Measurements from ENCODE around the gene DGLUCY. TPM values are rescaled to one million over a fixed set of nuclear protein-coding genes. Genes with fewer than 3 reads are reported as not detected.
"Not testable (repeated sequence)": the region's sequence is repeated elsewhere in the genome, so short reads cannot be mapped to it uniquely, and the experiment has no call there.

DGLUCY gene
- total RNA-seq, 1 donor from 2014 or later: 28.2 TPM

DNA sequence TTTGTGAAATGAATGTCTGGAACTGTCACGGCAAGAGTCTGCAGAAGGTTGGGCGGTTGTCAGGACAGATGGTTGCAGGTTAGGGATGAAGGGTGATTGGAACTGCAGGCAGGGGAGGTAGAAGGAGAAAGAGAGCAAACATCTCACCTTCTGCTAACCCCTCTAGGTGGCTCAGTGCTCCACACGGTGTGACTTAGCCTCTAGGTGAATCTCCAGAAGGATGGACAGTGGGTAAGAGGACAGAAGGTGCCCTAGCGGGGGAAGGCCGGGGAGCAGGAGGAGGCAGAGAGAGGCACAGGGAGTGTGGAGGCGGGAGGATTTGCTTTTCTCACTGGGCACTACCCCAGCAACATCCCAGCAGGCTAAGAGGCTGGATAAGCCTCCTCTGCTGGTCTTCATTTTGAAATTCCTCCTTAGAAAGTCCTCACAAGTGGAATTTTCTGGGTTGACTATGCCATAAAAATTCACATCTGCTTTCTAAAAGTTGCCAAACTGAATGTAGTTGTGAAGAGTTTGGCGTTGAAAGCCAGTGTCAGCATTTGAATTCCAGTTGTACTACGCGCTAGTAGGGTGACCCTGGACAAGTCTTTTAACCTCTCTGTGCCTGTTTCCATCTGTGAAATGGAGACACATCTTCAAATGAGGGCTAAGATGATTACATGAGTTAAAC is 141.3 kb downstream of the DGLUCY start:
- no peak for DNase-seq (ENCODE audit: low spot score)
- H3K36me3 Mint-ChIP-seq (ENCODE audit: low read depth): peaks cover 4% of the 10 kb centered on the region
- peaks cover 81% of the 10 kb centered on the region for H3K4me1 Mint-ChIP-seq (ENCODE audit: low read depth)
- no peak overlapping the region for H3K4me3 Mint-ChIP-seq
- H3K9me3 Mint-ChIP-seq: no peaks in the 10 kb centered on the region
- peak overlapping the region; percentile 70 for H3K27ac Mint-ChIP-seq
- H3K27me3 Mint-ChIP-seq (ENCODE audit: insufficient read depth): no peaks in the 10 kb centered on the region
- intact Hi-C loops (cut with micrococcal nuclease): loop anchor here (2.0 kb wide), 1 partner anchor 32 kb away; no protein-coding TSS in a partner anchor

DNA sequence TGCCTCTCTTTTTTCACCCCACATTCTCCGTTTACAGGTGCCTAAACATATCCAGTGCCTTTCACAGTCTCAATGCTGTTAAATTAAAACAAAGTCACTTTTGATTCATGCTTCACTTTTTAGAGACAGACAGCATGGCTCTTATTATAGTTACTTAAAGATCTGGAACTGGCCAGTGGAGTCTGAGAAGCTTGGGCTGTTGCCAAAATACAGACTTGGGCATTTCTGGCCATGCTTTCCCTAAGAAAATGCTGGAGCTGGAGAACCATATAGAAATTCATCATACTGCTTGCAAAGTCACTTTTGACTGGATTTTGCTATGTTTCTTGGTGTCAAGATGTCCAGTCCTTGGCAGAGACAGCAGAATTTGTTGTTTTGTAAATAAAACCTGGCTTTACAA is 142.8 kb downstream of the DGLUCY start:
- H3K36me3 Mint-ChIP-seq (ENCODE audit: low read depth): peaks cover 4% of the 10 kb centered on the region
- DNase-seq (ENCODE audit: low spot score): no peak
- no peak overlapping the region for H3K4me3 Mint-ChIP-seq
- H3K27me3 Mint-ChIP-seq (ENCODE audit: insufficient read depth): no peaks in the 10 kb centered on the region
- intact Hi-C loops (cut with micrococcal nuclease): no loop called here
- no peaks in the 10 kb centered on the region for H3K9me3 Mint-ChIP-seq
- peaks cover 80% of the 10 kb centered on the region for H3K4me1 Mint-ChIP-seq (ENCODE audit: low read depth)
- no peak overlapping the region for H3K27ac Mint-ChIP-seq

DNA sequence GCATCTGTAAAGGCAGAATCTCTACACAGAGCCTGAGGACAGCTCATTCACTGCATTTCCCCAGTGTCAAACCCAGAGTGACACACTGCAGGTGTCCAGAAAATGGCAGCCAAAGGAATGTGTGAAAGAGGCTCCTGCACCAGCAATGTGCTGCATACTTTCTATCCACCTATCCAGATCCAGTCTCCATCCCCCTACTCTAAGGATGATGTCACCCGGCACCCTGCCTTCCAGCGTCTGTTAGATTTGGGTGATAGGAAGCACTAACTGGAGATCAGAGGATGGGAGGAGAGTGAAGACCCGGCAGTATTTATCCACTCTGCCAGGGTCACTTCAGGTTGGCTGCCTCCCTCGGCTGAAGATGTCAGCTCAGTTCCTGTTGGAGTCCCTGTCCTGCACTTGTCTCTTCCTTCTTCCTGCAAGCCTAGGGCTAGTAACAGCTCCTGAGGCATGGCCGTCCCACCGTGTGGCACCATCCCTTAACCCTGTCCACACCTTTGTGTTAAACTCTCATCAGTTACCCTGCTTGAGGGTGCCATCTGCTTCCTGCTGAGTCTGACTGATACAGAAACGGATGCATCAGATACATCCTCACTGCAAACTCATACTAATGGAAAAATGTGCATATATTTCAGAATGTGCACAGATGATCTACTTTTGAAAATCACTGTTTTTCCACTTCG is 143.6 kb downstream of the DGLUCY start:
- Mint-ChIP-seq H3K36me3 (ENCODE audit: low read depth) (no peaks in the 10 kb centered on the region), H3K27ac (peak overlapping the region; percentile 73), H3K9me3 (no peaks in the 10 kb centered on the region), H3K27me3 (ENCODE audit: insufficient read depth) (no peaks in the 10 kb centered on the region), H3K4me3 (no peak overlapping the region), H3K4me1 (ENCODE audit: low read depth) (peaks cover 80% of the 10 kb centered on the region)
- intact Hi-C loops (cut with micrococcal nuclease): no loop called here
- no peak for DNase-seq (ENCODE audit: low spot score)

DNA sequence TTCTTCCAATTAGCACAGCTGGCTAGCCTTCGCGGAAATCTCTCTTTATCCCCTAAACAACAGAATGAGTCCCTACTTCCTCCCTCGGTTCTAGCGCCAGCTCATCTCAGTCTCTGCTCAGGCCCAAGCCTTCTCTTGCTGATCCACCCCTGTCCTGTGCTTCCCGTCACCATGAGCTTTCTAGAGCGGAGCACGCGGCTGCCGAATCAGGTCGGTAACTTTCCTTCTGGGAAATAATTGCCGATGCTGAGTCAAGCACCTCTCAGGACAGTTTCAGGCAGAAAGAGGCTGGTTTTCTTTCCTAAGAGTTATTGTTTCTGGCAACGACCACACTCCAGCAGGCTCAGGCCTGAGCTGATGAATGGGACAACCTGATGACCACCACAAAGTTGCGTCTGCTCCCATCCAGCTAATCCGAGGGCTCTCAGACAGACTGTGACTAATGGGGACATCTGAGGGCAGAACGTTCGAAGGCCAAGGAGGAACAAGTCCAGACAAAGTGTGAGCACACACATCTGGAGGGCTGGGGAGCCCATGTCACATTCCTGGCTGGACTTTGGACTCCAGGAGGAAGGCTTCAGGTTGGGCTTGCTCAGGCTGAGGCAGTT is 144.2 kb downstream of the DGLUCY start:
- H3K36me3 Mint-ChIP-seq (ENCODE audit: low read depth): no peaks in the 10 kb centered on the region
- intact Hi-C loops (cut with micrococcal nuclease): no loop called here
- no peaks in the 10 kb centered on the region for H3K27me3 Mint-ChIP-seq (ENCODE audit: insufficient read depth)
- peak overlapping the region; percentile 73 for H3K27ac Mint-ChIP-seq
- H3K4me3 Mint-ChIP-seq: no peak overlapping the region
- H3K9me3 Mint-ChIP-seq: no peaks in the 10 kb centered on the region
- peaks cover 81% of the 10 kb centered on the region for H3K4me1 Mint-ChIP-seq (ENCODE audit: low read depth)
- DNase-seq (ENCODE audit: low spot score): no peak

DNA sequence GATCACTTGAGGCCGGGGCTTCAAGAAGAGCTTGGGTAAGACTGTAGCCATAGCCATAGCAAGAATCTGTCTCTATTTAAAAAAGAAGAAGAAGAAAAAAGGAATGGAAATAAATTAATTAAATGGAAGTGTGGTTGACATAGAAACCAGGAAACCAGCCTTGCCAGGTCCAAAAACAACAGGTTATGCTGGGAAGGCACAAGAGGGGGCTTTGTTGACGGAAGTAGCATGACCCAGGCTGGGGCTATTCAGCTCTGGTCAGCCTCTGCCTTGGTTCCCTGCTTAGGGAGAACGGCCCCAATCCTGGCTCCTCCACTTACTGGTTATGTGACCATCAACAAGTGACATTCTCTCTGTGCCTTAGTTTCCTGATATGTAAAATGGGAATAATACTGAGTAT is 145.0 kb downstream of the DGLUCY start:
- no peaks in the 10 kb centered on the region for H3K9me3 Mint-ChIP-seq
- no peak for DNase-seq (ENCODE audit: low spot score)
- H3K4me1 Mint-ChIP-seq (ENCODE audit: low read depth): peaks cover 86% of the 10 kb centered on the region
- intact Hi-C loops (cut with micrococcal nuclease): no loop called here
- peak overlapping the region; percentile 62 for H3K27ac Mint-ChIP-seq
- no peaks in the 10 kb centered on the region for H3K27me3 Mint-ChIP-seq (ENCODE audit: insufficient read depth)
- H3K36me3 Mint-ChIP-seq (ENCODE audit: low read depth): peaks cover 2% of the 10 kb centered on the region
- H3K4me3 Mint-ChIP-seq: no peak overlapping the region

DNA sequence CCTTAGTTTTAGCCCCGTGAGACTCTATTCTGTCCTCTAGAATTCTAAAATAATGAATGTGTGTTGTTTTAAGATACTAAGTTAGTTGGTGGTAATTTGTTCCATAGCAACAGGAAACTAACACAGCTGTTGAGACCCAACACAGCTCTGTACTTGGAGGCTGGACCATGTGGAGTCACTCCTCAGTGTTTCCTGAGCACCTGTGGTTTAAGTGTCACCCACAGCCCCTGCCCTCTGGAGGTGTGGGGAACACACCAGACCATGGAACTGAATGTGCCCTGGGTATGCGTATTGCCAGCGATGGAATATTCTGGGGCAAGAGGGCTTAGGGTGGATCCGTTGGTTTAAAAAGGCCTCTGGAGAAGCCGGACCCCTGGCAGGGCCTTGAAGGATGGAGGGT is 147.2 kb downstream of the DGLUCY start:
- DNase-seq (ENCODE audit: low spot score): peak; percentile 55
- peaks cover 9% of the 10 kb centered on the region for H3K36me3 Mint-ChIP-seq (ENCODE audit: low read depth)
- H3K27me3 Mint-ChIP-seq (ENCODE audit: insufficient read depth): no peaks in the 10 kb centered on the region
- no peaks in the 10 kb centered on the region for H3K9me3 Mint-ChIP-seq
- H3K27ac Mint-ChIP-seq: peak overlapping the region; percentile 81
- intact Hi-C loops (cut with micrococcal nuclease): loop anchor here (1.0 kb wide), 4 partner anchors 9 to 84 kb away; no protein-coding TSS in a partner anchor
- H3K4me3 Mint-ChIP-seq: peak overlapping the region; percentile 16
- peaks cover 84% of the 10 kb centered on the region for H3K4me1 Mint-ChIP-seq (ENCODE audit: low read depth)

DNA sequence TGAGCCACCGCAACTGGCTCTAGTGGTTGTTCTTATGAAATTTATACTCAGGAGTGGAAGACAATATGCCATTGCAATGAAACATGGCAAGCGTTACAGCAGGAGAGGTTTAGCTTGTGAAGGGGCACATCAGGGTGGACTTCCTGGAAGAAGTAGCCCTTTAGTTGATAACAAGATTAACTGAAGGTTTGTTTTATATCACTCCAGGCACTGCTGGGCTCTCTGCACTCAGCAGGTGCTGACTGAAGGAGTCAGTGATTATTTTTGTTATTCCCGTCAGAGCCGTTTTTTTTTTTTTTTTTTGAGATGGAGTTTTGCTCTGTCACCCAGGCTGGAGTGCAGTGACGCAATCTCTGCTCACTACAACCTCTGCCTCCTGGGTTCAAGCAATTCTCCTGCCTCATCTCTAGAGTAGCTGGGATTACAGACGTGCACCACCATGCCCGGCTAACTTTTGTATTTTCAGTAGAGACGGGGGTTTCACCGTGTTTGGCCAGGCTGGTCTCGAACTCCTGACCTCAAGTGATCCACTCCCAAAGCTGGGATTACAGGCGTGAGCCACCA is 148.2 kb downstream of the DGLUCY start:
- Mint-ChIP-seq H3K36me3 (ENCODE audit: low read depth) (peaks cover 9% of the 10 kb centered on the region), H3K4me3 (peak overlapping the region; percentile 10), H3K9me3 (no peaks in the 10 kb centered on the region), H3K27ac (peak overlapping the region; percentile 50), H3K27me3 (ENCODE audit: insufficient read depth) (no peaks in the 10 kb centered on the region), H3K4me1 (ENCODE audit: low read depth) (peaks cover 75% of the 10 kb centered on the region)
- no peak for DNase-seq (ENCODE audit: low spot score)
- intact Hi-C loops (cut with micrococcal nuclease): loop anchor here (1.0 kb wide), 4 partner anchors 10 to 85 kb away; no protein-coding TSS in a partner anchor

DNA sequence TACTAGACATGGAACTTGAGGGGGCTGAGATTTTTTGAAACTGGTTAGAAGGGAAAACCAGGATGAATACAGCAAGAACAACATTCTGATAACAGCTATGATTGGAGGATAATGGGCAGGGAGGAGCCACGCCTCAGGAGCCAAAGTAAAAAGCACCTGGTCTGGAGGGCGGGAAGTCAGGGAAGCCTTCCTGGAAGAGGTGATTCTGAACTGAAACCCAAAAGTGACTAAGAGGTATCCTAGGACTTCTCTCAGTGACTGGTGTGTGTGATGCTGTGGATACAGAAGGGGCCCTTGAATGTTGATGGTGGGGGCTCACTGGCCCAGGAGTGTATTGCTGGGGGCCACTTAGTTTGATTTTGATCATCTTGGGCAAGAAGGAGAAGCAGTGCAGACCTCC is 149.5 kb downstream of the DGLUCY start:
- H3K36me3 Mint-ChIP-seq (ENCODE audit: low read depth): peaks cover 21% of the 10 kb centered on the region
- intact Hi-C loops (cut with micrococcal nuclease): no loop called here
- H3K4me1 Mint-ChIP-seq (ENCODE audit: low read depth): peaks cover 75% of the 10 kb centered on the region
- no peaks in the 10 kb centered on the region for H3K27me3 Mint-ChIP-seq (ENCODE audit: insufficient read depth)
- no peaks in the 10 kb centered on the region for H3K9me3 Mint-ChIP-seq
- peak overlapping the region; percentile 15 for H3K27ac Mint-ChIP-seq
- peak overlapping the region; percentile 70 for H3K4me3 Mint-ChIP-seq
- no peak for DNase-seq (ENCODE audit: low spot score)

DNA sequence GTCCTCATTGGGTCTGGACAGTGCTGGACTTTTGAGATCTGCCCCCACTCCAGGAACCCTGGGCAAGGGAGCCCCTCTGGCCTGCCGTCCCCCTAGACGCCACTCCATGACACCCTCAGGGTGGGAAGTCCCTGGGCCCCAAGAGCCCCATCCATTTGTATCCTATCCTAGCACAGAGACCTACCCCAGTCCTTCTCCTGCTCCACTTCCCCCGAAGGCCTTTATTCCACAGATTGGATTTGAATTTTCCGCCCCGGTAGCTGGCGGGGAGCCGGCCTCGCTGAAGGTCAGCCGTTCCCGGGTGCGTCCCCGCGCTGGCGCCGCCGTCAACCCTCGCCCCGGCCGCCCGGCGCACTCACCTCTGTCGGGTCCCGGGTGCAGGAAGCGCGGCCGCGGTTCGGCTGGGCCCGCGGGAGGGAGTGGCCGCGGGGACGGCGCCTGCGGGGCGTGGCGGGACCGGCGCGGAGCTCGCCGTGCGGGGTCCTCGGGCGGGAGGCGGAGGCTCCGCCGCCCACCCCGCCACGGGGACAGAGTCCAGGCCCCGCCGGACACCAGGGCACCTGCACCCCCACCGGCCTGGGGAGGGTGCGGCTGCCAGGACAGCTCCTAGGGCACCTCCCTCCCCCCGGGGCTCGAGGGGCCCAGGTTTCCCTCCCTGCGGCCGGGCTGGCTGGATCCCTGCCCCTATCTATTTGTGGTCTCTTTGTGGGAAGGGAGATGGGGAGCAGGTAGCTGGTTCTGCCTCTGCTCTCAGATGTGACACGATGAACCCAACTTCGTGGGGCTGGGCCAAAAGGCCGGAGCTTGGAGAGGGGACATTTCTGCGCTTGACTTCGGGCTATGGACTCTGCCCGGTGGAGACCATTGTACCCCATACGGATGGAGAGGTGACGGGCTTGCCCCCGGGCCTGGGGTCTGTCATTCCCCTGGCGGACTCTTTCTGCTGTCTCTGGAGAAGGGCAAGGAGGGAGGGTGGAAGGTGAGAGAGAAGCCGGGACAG is 150.6 kb downstream of the DGLUCY start:
- H3K4me3 Mint-ChIP-seq: peak overlapping the region; percentile 72
- peaks cover 70% of the 10 kb centered on the region for H3K4me1 Mint-ChIP-seq (ENCODE audit: low read depth)
- DNase-seq (ENCODE audit: low spot score): no peak

DNA sequence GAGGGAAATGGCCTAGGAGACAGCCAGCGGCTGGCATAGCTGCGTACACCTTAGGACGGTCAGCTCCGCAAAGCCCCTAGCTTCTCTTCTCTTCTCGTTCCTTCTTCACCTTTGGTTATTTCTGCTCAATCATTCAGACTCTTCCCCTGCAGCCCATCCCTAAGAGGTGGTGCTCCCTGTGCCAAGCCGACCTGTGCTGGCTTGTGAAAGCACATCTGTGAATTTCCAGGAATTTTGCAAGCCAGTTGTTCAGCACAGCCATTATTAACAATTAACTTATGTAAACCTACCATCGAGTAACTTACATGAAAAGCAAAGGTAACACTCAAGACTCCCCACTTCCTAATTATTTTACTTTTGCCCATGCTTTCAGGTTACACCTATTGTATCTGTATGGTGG is 151.5 kb downstream of the DGLUCY start:
- no peak for DNase-seq (ENCODE audit: low spot score)
- peaks cover 62% of the 10 kb centered on the region for H3K4me1 Mint-ChIP-seq (ENCODE audit: low read depth)
- intact Hi-C loops (cut with micrococcal nuclease): loop anchor here (5.0 kb wide), 1 partner anchor 363 kb away; no protein-coding TSS in a partner anchor
- no peaks in the 10 kb centered on the region for H3K27me3 Mint-ChIP-seq (ENCODE audit: insufficient read depth)
- peak overlapping the region; percentile 47 for H3K27ac Mint-ChIP-seq
- no peaks in the 10 kb centered on the region for H3K9me3 Mint-ChIP-seq
- peak overlapping the region; percentile 62 for H3K4me3 Mint-ChIP-seq
- peaks cover 33% of the 10 kb centered on the region for H3K36me3 Mint-ChIP-seq (ENCODE audit: low read depth)

More for the DNA sequence above, 150.6 kb downstream of the DGLUCY start:
- intact Hi-C loops (cut with micrococcal nuclease): loop anchor here (5.0 kb wide), 1 partner anchor 362 kb away; no protein-coding TSS in a partner anchor
- Mint-ChIP-seq H3K9me3 (no peaks in the 10 kb centered on the region), H3K36me3 (ENCODE audit: low read depth) (peaks cover 28% of the 10 kb centered on the region), H3K27ac (peak overlapping the region; percentile 45), H3K27me3 (ENCODE audit: insufficient read depth) (no peaks in the 10 kb centered on the region)

DNA sequence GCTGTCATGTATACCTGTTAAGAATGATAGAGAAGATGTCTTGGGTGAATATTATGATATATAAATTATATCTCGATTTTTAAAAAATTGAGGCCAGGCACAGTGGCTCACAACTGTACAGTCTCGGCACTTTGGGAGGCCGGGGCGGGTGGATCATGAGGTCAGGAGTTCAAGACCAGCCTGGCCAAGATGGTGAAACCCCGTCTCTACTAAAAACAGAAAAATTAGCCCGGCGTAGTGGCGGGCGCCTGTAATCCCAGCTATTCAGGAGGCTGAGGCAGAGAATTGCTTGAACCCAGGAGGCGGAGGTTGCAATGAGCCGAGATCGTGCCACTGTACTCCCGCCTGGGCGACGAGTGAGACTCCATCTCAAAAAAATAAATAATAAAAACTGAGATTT is 152.4 kb downstream of the DGLUCY start:
- not testable (repeated sequence) for H3K27me3 Mint-ChIP-seq (ENCODE audit: insufficient read depth); H3K9me3 Mint-ChIP-seq; H3K4me3 Mint-ChIP-seq; DNase-seq (ENCODE audit: low spot score); H3K27ac Mint-ChIP-seq
- H3K4me1 Mint-ChIP-seq (ENCODE audit: low read depth): peaks cover 55% of the 10 kb centered on the region
- H3K36me3 Mint-ChIP-seq (ENCODE audit: low read depth): peaks cover 35% of the 10 kb centered on the region
- intact Hi-C loops (cut with micrococcal nuclease): loop anchor here (5.0 kb wide), 1 partner anchor 364 kb away; no protein-coding TSS in a partner anchor

DNA sequence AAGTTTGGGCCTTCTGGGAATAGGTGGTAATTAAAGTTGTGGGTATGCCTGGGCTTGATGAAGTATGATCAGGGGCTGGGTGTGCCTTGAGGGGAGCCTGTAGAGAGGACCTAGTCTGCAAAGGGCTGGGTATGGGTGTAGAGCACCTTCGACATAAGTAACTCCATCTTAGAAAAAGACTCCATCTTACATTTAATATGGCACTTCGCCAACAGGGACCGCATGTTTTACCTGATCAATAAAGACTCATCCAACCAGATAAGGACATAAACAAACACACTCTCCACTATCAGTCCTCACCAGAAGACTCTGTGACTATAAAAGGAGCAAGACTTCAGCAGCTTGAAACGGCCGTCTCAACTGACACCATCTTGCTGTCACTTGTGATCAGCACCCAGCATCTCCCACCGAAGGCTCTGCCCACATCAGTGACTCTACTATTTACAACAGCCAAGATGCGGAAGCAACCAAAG is 154.1 kb downstream of the DGLUCY start:
- H3K36me3 Mint-ChIP-seq (ENCODE audit: low read depth): peaks cover 38% of the 10 kb centered on the region
- H3K4me1 Mint-ChIP-seq (ENCODE audit: low read depth): peaks cover 40% of the 10 kb centered on the region
- H3K9me3 Mint-ChIP-seq: no peaks in the 10 kb centered on the region
- no peak overlapping the region for H3K4me3 Mint-ChIP-seq
- H3K27ac Mint-ChIP-seq: peak overlapping the region; percentile 45
- no peaks in the 10 kb centered on the region for H3K27me3 Mint-ChIP-seq (ENCODE audit: insufficient read depth)
- DNase-seq (ENCODE audit: low spot score): no peak
- intact Hi-C loops (cut with micrococcal nuclease): loop anchor here (5.0 kb wide), 1 partner anchor 366 kb away; no protein-coding TSS in a partner anchor
